Endodermal cell (in vitro differentiated cells): ENCODE measurements around the gene TAF8. TPM values are rescaled to one million over a fixed set of nuclear protein-coding genes. Genes with fewer than 3 reads are reported as not detected.
A peak's percentile ranks its signal among the peaks of the same experiment; 100 is the strongest.
"Not testable (repeated sequence)": the region's sequence is repeated elsewhere in the genome, so short reads cannot be mapped to it uniquely, and the experiment has no call there.

ENCODE experiments used
- DNase-seq: peaks from one replicate; pipeline ENCODE4 v3.0.0-alpha.2; 2017
- H3K27ac ChIP-seq: 2 replicates; pipeline ENCODE4 v1.5.1; 2013; ENCODE audit warnings: mild to moderate bottlenecking, low read depth, low read length, moderate library complexity
- H3K27me3 ChIP-seq: 2 replicates; pipeline ENCODE4 v1.6.1; 2013; ENCODE audit warnings: mild to moderate bottlenecking, low read length, moderate library complexity; ENCODE audit not compliant: insufficient read depth, control insufficient read depth, poor library complexity, severe bottlenecking
- H3K36me3 ChIP-seq: 2 replicates; pipeline ENCODE4 v1.7.0; 2013; ENCODE audit warnings: mild to moderate bottlenecking, low read length, moderate library complexity; ENCODE audit not compliant: control insufficient read depth, insufficient read depth
- H3K4me1 ChIP-seq: one replicate; pipeline ENCODE4 v1.7.0; 2013; ENCODE audit warnings: low read length; ENCODE audit not compliant: control insufficient read depth, insufficient read depth
- H3K4me3 ChIP-seq: 2 replicates; pipeline ENCODE4 v1.5.1; 2013; ENCODE audit warnings: mild to moderate bottlenecking, low read length, moderate library complexity
- H3K9ac ChIP-seq: 2 replicates; pipeline ENCODE4 v1.6.1; 2013; ENCODE audit warnings: mild to moderate bottlenecking, low read length, moderate library complexity; ENCODE audit not compliant: poor library complexity, severe bottlenecking; ENCODE audit errors: extremely low read depth
- H3K9me3 ChIP-seq: 2 replicates; pipeline ENCODE4 v1.6.1; 2013; ENCODE audit warnings: mild to moderate bottlenecking, low read length, moderate library complexity; ENCODE audit not compliant: control insufficient read depth
- H3K27ac Mint-ChIP-seq: 2 replicates; pipeline ENCODE4 v1.8.0; 2020; ENCODE audit warnings: mixed read lengths
- H3K27me3 Mint-ChIP-seq: 2 replicates; pipeline ENCODE4 v1.8.0; 2021; ENCODE audit warnings: mild to moderate bottlenecking, mixed read lengths; ENCODE audit not compliant: insufficient read depth
- H3K36me3 Mint-ChIP-seq: 2 replicates; pipeline ENCODE4 v1.8.0; 2020; ENCODE audit warnings: low read depth, mixed read lengths
- H3K4me1 Mint-ChIP-seq: 2 replicates; pipeline ENCODE4 v1.8.0; 2020; ENCODE audit warnings: mixed read lengths
- H3K4me3 Mint-ChIP-seq: 2 replicates; pipeline ENCODE4 v1.8.0; 2020; ENCODE audit warnings: mild to moderate bottlenecking, moderate library complexity, mixed read lengths
- H3K9me3 Mint-ChIP-seq: 2 replicates; pipeline ENCODE4 v1.8.0; 2020; ENCODE audit warnings: mild to moderate bottlenecking, mixed read lengths
- CTCF ChIP-seq: fragments of 200-600 bp; sonication (generic); conservative IDR thresholded peaks from 2 replicates; pipeline ENCODE4 v1.5.0; 2021; ENCODE audit warnings: antibody characterized with exemption, mild to moderate bottlenecking
- WGBS, 2 experiments: methylation state at CpG; one replicate each; pipeline versions ENCODE4 v1.1.5 to v1.1.7; 2013; ENCODE audit warnings: missing lambda C conversion rate in 2 of 2, mixed read lengths in 1 of 2; ENCODE audit not compliant: insufficient coverage in 1 of 2, insufficient read length in 1 of 2; 5-methylcytosine and 5-hydroxymethylcytosine counted together
- total RNA-seq, 2 donors: library from RNA; stranded (reverse); fragmentation: NEBNext Ultra II Directional in 1 of 2; extraction: Animal tissue kit (Norgen Biotek cat#: 25700) in 1 of 2; gene quantifications; 2 replicates in 1 of 2; 3 replicates in 1 of 2; pipeline ENCODE4 v1.2.1, GENCODE V29; 2021

The TAF8 gene
- total RNA-seq, 2 donors from 2014 or later, result 27.9 to 31.0 TPM

DNA sequence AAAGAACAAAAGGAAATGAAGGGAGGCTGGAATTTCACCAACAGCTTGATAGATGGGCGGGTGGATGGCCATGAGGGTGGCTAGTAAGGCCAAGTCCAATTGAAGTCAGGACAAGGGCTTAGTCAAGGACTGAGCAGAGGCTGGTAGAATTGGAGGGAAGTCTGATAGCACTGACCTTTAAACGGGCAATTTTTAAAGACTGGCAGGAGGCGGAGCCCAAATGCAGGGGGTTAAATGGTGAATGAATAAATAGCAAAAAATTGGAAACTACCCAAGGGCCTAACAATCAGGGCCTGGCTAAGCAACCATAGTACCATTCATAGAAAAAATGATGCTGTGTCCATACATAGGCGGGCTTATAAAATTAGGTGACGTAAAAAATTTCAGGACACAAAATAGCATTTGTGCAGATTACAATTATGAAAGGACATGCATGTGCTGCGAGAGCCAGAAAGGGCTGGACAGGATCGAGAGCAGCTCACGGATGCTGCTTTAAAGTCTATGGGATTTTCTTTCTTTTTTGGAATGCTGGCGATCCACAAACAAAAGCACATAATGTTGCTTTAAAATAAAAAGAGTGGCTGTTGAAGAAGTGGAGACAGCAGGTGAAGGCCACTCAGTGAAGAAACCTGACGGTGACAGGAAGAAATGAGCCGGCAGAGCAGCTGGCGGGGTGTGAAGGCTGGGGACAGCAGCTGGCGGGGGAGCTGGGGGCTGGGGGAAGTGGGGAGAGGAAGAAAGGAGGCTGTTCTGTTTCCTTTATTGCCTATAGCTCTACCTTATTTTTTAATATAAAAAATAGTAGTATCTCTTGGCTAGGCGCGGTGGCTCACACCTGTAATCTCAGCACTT is 42.8 kb upstream of the TAF8 start:
- peaks cover 3% of the 10 kb centered on the region for H3K9me3 Mint-ChIP-seq
- no peaks in the 10 kb centered on the region for H3K36me3 Mint-ChIP-seq
- H3K4me3 ChIP-seq, result no peak overlapping the region
- 87 to 92% methylated on average over 6 to 14 of the region's 15 CpGs for WGBS, 2 experiments
- peaks cover 8% of the 10 kb centered on the region for H3K4me1 ChIP-seq
- no peak overlapping the region for H3K9ac ChIP-seq
- no peak for TF ChIP-seq CTCF
- H3K4me1 Mint-ChIP-seq, result peaks cover 10% of the 10 kb centered on the region
- DNase-seq, result no peak
- no peaks in the 10 kb centered on the region for H3K36me3 ChIP-seq
- no peaks in the 10 kb centered on the region for H3K27me3 ChIP-seq
- no peak overlapping the region for H3K27ac Mint-ChIP-seq
- no peaks in the 10 kb centered on the region for H3K27me3 Mint-ChIP-seq
- H3K27ac ChIP-seq, result no peak overlapping the region
- H3K4me3 Mint-ChIP-seq, result no peak overlapping the region
- H3K9me3 ChIP-seq, result no peaks in the 10 kb centered on the region

DNA sequence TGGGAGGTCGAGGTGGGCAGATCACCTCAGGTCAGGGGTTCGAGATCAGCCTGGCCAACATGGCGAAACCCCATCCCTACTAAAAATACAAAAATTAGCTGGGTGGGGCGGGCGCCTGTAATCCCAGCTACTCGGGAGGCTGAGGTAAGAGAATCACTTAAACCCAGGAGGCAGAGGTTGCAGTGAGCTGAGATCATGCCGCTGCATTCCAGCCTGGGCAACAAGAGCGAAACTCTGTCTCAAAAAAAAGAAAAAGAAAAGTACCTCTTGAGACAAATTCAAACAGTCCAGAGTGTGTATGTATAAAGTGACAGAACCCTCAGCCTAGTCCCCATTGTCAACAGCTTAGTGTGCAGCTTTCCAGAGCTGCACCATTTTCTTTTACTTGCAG is 42.2 kb upstream of the TAF8 start:
- DNase-seq, H3K27me3 Mint-ChIP-seq, H3K27ac ChIP-seq, H3K9me3 Mint-ChIP-seq, H3K4me3 ChIP-seq, H3K9me3 ChIP-seq, H3K9ac ChIP-seq, H3K36me3 Mint-ChIP-seq, H3K4me3 Mint-ChIP-seq, H3K27me3 ChIP-seq, H3K27ac Mint-ChIP-seq, H3K36me3 ChIP-seq, H3K4me1 Mint-ChIP-seq, H3K4me1 ChIP-seq: not testable (repeated sequence)
- 86 to 97% methylated on average over 6 to 8 of the region's 8 CpGs for WGBS, 2 experiments

DNA sequence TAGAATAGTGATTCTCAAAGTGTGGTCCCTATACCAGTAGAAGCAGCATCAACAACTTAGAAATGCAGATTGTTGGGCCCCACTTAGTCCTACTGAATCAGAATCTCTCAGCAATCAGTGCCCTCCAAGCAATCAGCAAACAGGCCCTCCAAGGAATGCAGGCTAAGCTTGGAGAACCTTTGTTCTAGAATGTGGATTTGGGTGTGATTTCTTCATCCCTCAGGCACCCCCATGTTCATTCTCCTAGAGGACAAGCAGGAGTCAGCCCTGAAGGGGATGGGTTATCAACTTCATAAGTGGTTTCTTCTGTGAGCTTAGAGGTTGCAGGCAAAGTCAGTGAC is 40.5 kb upstream of the TAF8 start:
- no peak for DNase-seq
- Mint-ChIP-seq H3K4me1 (peaks cover 10% of the 10 kb centered on the region), H3K4me3 (no peak overlapping the region), H3K36me3 (no peaks in the 10 kb centered on the region), H3K27ac (peak overlapping the region; percentile 58), H3K9me3 (no peaks in the 10 kb centered on the region), H3K27me3 (no peaks in the 10 kb centered on the region)
- Histone ChIP-seq H3K4me3 (no peak overlapping the region), H3K9me3 (no peaks in the 10 kb centered on the region), H3K27me3 (no peaks in the 10 kb centered on the region), H3K36me3 (no peaks in the 10 kb centered on the region), H3K27ac (no peak overlapping the region), H3K4me1 (peaks cover 8% of the 10 kb centered on the region), H3K9ac (no peak overlapping the region)
- TF ChIP-seq CTCF, result no peak
